Measurements from ENCODE around the gene PHYHIPL.

GRCh38 chr10:59173414-59173813 is 3.0 kb upstream of the PHYHIPL start:
- TF ChIP-seq CTCF (IDR thresholded peaks at IDR 0.05) (no peak), POLR2AphosphoS5 (IDR thresholded peaks at IDR 0.05) (no peak)
